ENCODE data around the gene C1orf21. TPM values are rescaled to one million over a fixed set of nuclear protein-coding genes. Genes with fewer than 3 reads are reported as not detected.

C1orf21 gene
- polyA plus RNA-seq, 12 donors: 38.2 to 80.2 (median 53.5) TPM; not detected in 1

GRCh38 chr1:184480736-184481135 is 93.9 kb downstream of the C1orf21 start:
- no peak for DNase-seq

- peak; percentile 89 for DNase-seq
These were observed 95.3 kb downstream of the C1orf21 start for GRCh38 chr1:184482136-184482535.

- DNase-seq: peak; percentile 87
These were observed 96.4 kb downstream of the C1orf21 start for GRCh38 chr1:184483101-184483683.

- DNase-seq: no peak
These were observed 99.2 kb downstream of the C1orf21 start for GRCh38 chr1:184485751-184486723.

- no peak for DNase-seq
These were observed 100.1 kb downstream of the C1orf21 start for GRCh38 chr1:184486761-184487445.

GRCh38 chr1:184487531-184488193 is 100.8 kb downstream of the C1orf21 start:
- DNase-seq: peak; percentile 57

GRCh38 chr1:184489908-184490307 is 103.1 kb downstream of the C1orf21 start:
- DNase-seq: no peak

- DNase-seq: no peak
These were observed 105.7 kb downstream of the C1orf21 start for GRCh38 chr1:184492536-184492935.

- no peak for DNase-seq
These were observed 107.2 kb downstream of the C1orf21 start for GRCh38 chr1:184493987-184494388.

- DNase-seq: no peak
These were observed 108.1 kb downstream of the C1orf21 start for GRCh38 chr1:184494929-184495328.

- DNase-seq: no peak
These were observed 111.3 kb downstream of the C1orf21 start for GRCh38 chr1:184497959-184498723.

- no peak for DNase-seq
These were observed 112.8 kb downstream of the C1orf21 start for GRCh38 chr1:184499616-184500015.

GRCh38 chr1:184502161-184502560 is 115.3 kb downstream of the C1orf21 start:
- no peak for DNase-seq

GRCh38 chr1:184503221-184503749 is 116.5 kb downstream of the C1orf21 start:
- DNase-seq: no peak

GRCh38 chr1:184504040-184504954 is 117.5 kb downstream of the C1orf21 start:
- no peak for DNase-seq

GRCh38 chr1:184504955-184505338 is 118.1 kb downstream of the C1orf21 start:
- DNase-seq: no peak

GRCh38 chr1:184506481-184506880 is 119.7 kb downstream of the C1orf21 start:
- no peak for DNase-seq

- no peak for DNase-seq
These were observed 120.3 kb downstream of the C1orf21 start for GRCh38 chr1:184507165-184507564.

GRCh38 chr1:184507604-184508280 is 120.9 kb downstream of the C1orf21 start:
- DNase-seq: no peak

Data from muscle of arm (tissue), 12 donors.